ENCODE measurements around the gene FHDC1. TPM values are rescaled to one million over a fixed set of nuclear protein-coding genes. Genes with fewer than 3 reads are reported as not detected.
"Not testable (repeated sequence)": the region's sequence is repeated elsewhere in the genome, so short reads cannot be mapped to it uniquely, and the experiment has no call there.

FHDC1 gene
- 10 to 100 TPM in 3 of 4 donors, 1 to 10 TPM in 1; 6.6 to 32.8 (median 25.4) TPM for total RNA-seq

DNA sequence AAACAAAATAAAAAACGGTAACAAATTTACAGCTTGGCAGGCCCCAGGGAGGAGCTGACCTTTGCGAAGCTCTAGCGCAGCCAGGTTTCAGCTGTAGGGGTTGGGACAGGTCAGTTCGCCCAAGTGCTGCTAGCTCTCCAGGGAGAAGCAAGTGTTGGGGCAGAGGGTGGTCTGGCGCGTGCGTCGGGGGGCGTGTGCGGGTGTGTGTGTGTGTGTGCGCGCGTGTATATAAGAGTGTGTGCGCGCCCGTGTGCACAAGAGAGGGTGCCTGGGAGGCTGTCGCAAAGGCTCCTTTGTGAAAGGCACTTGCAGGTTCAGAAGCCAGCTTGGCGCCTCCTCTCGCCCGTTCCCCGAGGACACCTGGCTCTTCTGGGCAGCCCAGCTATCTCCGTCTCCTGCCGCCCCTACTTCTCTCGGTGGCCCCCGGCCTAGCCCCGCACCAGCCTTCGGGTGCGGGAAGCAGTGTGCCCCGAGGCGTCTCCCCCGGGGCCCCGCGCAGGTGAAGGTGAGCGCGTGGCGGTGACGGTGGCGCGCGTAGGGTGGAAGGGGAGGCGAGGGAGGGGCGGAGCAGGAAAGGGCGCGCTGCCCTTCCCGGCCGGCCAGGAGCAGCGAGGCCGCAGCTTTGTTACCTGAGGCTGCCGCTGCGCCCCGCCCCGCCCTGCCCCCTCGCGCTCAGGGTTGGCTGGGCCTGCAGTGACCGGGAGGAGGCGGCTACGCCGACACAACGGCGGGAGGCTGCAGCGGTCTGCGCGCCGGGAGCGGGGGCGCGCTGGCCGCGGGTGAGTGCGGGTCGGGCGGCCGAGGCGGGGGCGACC is at the start of gene FHDC1:
FHDC1 (plus strand) TSS at position 693 of the 815 bp plus-strand sequence. CDS start 6,735 bp downstream, outside the sequence.
- H3K36me3 ChIP-seq, result no peaks in the 10 kb centered on the region
- peak in 2 of 3 donors; percentile 87 to 94 for DNase-seq
- peak within 1 kb of the TSS; percentile 55 to 87 (median 70) for H3K4me3 ChIP-seq
- TF ChIP-seq CTCF (IDR thresholded peaks at IDR 0.05) (peak in 3 of 6 experiments; percentile 46 to 51 (median 46)), POLR2A (IDR thresholded peaks at IDR 0.05) (peak; percentile 87 to 95)
- no peaks in the 10 kb centered on the region for H3K27me3 ChIP-seq
- H3K4me1 ChIP-seq, result peaks cover 0 to 22% (median 4%) of the 10 kb centered on the region in 4 donors
- peak within 1 kb of the TSS; percentile 17 to 99 (median 86) for H3K27ac ChIP-seq
- H3K9me3 ChIP-seq, result no peaks in the 10 kb centered on the region

GRCh38 chr4:152887981-152888380 is 48.1 kb upstream of the FHDC1 start:
- DNase-seq, result no peak
- Histone ChIP-seq H3K4me1 (no peaks in the 10 kb centered on the region), H3K9me3 (no peaks in the 10 kb centered on the region), H3K27me3 (no peaks in the 10 kb centered on the region), H3K27ac (no peak overlapping the region), H3K36me3 (peaks cover 0 to 43% (median 0%) of the 10 kb centered on the region in 3 donors), H3K4me3 (no peak overlapping the region)
- TF ChIP-seq CTCF (IDR thresholded peaks at IDR 0.05) (no peak), POLR2A (IDR thresholded peaks at IDR 0.05) (no peak)

- Histone ChIP-seq H3K36me3 (peaks cover 0 to 31% (median 0%) of the 10 kb centered on the region in 3 donors), H3K27me3 (no peaks in the 10 kb centered on the region), H3K4me3 (no peak overlapping the region), H3K9me3 (no peaks in the 10 kb centered on the region), H3K27ac (no peak overlapping the region), H3K4me1 (no peaks in the 10 kb centered on the region)
- no peak for DNase-seq
- TF ChIP-seq CTCF (IDR thresholded peaks at IDR 0.05) (no peak), POLR2A (IDR thresholded peaks at IDR 0.05) (no peak)
These were observed 43.1 kb upstream of the FHDC1 start for GRCh38 chr4:152892974-152893373.

- TF ChIP-seq POLR2A (IDR thresholded peaks at IDR 0.05) (no peak), CTCF (IDR thresholded peaks at IDR 0.05) (no peak)
- Histone ChIP-seq H3K4me1 (no peaks in the 10 kb centered on the region), H3K4me3 (no peak overlapping the region), H3K9me3 (no peaks in the 10 kb centered on the region), H3K27me3 (no peaks in the 10 kb centered on the region), H3K27ac (no peak overlapping the region), H3K36me3 (peaks cover 0 to 19% (median 0%) of the 10 kb centered on the region in 3 donors)
- DNase-seq, result no peak
These were observed 41.5 kb upstream of the FHDC1 start for GRCh38 chr4:152894673-152895072.

GRCh38 chr4:152896811-152897210 is 39.3 kb upstream of the FHDC1 start:
- DNase-seq, result no peak
- no peak overlapping the region for H3K4me3 ChIP-seq
- H3K27me3 ChIP-seq, result no peaks in the 10 kb centered on the region
- no peak overlapping the region for H3K27ac ChIP-seq
- H3K36me3 ChIP-seq, result peaks cover 0 to 5% (median 0%) of the 10 kb centered on the region in 3 donors
- no peaks in the 10 kb centered on the region for H3K9me3 ChIP-seq
- H3K4me1 ChIP-seq, result no peaks in the 10 kb centered on the region
- no peak for TF ChIP-seq CTCF (IDR thresholded peaks at IDR 0.05)
- no peak for TF ChIP-seq POLR2A (IDR thresholded peaks at IDR 0.05)

DNA sequence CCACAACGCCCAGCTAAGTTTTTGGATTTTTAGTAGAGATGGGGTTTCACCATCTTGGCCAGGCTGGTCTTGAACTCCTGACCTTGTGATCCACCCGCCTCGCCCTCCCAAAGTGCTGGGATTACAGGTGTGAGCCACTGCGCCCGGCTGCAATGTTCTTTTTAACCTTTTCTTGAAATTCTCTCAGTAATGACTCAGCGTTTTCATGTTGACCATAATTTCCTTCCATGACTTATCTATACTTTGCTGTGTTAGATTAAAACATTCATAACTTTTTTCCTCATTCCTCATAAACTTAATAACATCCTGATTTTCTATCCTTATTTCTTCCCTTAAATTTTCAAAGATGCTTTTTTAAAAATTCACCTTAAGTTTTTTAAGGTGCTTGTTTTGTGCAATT is 38.0 kb upstream of the FHDC1 start:
- not testable (repeated sequence) for H3K36me3 ChIP-seq, DNase-seq, H3K27me3 ChIP-seq, H3K4me3 ChIP-seq, H3K27ac ChIP-seq, H3K4me1 ChIP-seq, H3K9me3 ChIP-seq

Data from Peyer's patch (tissue), 4 donors.